ENCODE results near the gene TNFRSF21.

The TNFRSF21 gene

DNA sequence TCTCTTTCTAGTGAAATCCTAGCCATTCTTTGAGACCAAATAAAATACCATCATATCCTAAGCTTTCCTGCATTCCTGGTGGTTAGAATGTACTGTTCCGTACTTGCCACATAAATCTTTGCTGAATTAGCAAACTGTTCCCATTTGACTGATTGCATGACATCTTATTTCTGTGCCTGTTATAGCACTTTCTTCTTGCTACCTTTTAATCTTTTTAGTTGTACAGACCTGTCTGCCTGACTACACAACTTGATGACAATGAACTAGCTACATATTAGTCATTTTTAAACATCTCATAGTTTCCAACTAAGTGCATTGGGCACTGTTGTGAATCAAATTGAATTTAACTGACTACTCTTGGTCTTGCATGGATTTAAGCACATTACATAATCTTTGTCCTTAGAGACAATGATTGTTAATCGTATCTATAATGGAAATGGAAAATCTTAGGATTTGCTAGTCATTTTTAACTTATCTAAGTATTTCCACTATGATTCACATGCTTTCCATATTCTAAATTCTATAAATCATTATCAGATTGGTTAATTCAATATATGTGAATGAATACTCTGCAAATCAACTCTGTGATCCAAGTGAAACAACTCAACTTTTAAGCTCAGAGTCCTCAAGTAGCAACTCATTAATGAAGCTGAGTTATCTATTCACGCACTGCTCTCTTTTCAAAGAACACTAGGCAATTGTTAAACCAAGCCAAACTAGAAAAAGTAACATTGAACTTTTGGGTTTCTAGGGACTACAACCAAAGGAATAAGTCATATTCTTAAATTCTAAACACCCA, 109.0 kb downstream of the TNFRSF21 start:
- H3K4me2 ChIP-seq (ENCODE audit: insufficient read depth, low read length) = no peak overlapping the region
- no peaks in the 10 kb centered on the region for H3K9me3 ChIP-seq (ENCODE audit: insufficient read depth, low read length, severe bottlenecking)
- H3K4me3 ChIP-seq (ENCODE audit: low read depth in 1 of 2, low read length in 2 of 2) = no peak overlapping the region
- TF ChIP-seq, protein P1, sequence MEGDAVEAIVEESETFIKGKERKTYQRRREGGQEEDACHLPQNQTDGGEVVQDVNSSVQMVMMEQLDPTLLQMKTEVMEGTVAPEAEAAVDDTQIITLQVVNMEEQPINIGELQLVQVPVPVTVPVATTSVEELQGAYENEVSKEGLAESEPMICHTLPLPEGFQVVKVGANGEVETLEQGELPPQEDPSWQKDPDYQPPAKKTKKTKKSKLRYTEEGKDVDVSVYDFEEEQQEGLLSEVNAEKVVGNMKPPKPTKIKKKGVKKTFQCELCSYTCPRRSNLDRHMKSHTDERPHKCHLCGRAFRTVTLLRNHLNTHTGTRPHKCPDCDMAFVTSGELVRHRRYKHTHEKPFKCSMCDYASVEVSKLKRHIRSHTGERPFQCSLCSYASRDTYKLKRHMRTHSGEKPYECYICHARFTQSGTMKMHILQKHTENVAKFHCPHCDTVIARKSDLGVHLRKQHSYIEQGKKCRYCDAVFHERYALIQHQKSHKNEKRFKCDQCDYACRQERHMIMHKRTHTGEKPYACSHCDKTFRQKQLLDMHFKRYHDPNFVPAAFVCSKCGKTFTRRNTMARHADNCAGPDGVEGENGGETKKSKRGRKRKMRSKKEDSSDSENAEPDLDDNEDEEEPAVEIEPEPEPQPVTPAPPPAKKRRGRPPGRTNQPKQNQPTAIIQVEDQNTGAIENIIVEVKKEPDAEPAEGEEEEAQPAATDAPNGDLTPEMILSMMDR (IDR thresholded peaks at IDR 0.05; ENCODE audit: borderline replicate concordance, extremely low read depth, low read length, poor library complexity, severe bottlenecking) = no peak
- TF ChIP-seq EZH2 (IDR thresholded peaks at IDR 0.05; ENCODE audit: borderline replicate concordance, low read depth, low read length, severe bottlenecking) = no peak
- no peak for ATAC-seq (ENCODE audit: insufficient read depth, low read depth)
- no peak for DNase-seq
- no peaks in the 10 kb centered on the region for H3K27me3 ChIP-seq (ENCODE audit: insufficient read depth, low read length, poor library complexity)
- no peaks in the 10 kb centered on the region for H4K20me1 ChIP-seq (ENCODE audit: insufficient read depth, low read length)
- no peak overlapping the region for H3K9ac ChIP-seq (ENCODE audit: low read depth, low read length)
- H3K27ac ChIP-seq (ENCODE audit: low read length) = no peak overlapping the region
- H2AFZ ChIP-seq (ENCODE audit: low read depth, low read length) = no peak overlapping the region
- no peaks in the 10 kb centered on the region for H3K79me2 ChIP-seq (ENCODE audit: insufficient read depth, low read length)
- H3K4me1 ChIP-seq (ENCODE audit: insufficient read depth, low read length) = peaks cover 41% of the 10 kb centered on the region
- H3K36me3 ChIP-seq (ENCODE audit: insufficient read depth, low read length) = no peaks in the 10 kb centered on the region

DNA sequence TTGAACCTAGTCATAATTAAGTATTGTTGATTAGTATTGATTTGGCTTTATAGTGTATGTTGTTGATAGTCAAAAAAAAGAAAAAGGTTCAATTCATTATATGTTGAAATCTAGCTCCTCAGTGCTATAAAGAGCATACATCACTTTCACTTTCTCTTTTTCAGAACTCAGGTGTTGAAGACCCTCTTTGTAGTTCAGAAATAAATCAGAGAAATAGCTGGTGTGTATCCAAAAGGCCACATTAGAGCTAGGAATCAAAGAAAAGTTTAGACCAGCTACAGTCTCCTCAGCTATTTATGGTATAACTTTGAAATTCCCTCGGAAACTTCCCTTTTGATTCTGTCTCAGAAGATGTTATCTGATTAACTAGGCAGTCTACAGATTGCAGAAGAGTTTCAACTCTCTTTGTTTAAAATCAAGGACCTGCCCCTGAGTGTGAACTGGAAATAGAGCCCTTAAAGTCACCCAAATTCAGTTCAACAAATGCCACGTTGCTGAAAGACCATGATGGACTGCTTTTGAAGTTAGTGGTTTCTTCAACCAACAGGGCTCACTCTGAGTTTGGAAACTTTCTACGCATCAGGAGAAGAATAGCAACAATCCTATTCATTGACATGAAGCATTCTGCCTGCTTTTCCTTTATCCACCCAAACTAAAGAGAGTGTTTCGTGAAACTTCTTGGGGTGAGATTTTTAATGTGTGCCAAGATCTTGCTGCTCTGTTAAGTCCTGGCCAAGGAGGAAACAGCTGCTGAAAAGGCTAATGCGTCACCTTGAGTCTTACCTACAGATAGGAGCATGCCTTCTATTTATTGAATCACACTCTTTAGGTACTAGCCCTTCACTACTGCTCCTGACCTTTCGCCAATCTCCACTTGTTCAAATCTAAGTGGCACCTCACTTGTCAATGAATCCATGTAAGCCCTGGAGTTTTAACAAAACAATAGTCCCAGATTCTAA, 111.7 kb downstream of the TNFRSF21 start:
- H3K4me1 ChIP-seq (ENCODE audit: insufficient read depth, low read length) = peaks cover 20% of the 10 kb centered on the region
- H3K79me2 ChIP-seq (ENCODE audit: insufficient read depth, low read length) = no peaks in the 10 kb centered on the region
- no peaks in the 10 kb centered on the region for H3K9me3 ChIP-seq (ENCODE audit: insufficient read depth, low read length, severe bottlenecking)
- peak overlapping the region; percentile 40 for H2AFZ ChIP-seq (ENCODE audit: low read depth, low read length)
- H4K20me1 ChIP-seq (ENCODE audit: insufficient read depth, low read length) = no peaks in the 10 kb centered on the region
- H3K4me3 ChIP-seq (ENCODE audit: low read depth in 1 of 2, low read length in 2 of 2) = peak overlapping the region; percentile 1 to 22; a peak in 3 of 4 replicates
- no peak for TF ChIP-seq EZH2 (IDR thresholded peaks at IDR 0.05; ENCODE audit: borderline replicate concordance, low read depth, low read length, severe bottlenecking)
- TF ChIP-seq, protein P1 (IDR thresholded peaks at IDR 0.05; ENCODE audit: borderline replicate concordance, extremely low read depth, low read length, poor library complexity, severe bottlenecking) = no peak
- H3K36me3 ChIP-seq (ENCODE audit: insufficient read depth, low read length) = no peaks in the 10 kb centered on the region
- ATAC-seq (ENCODE audit: insufficient read depth, low read depth) (peak; percentile 94), DNase-seq (no peak)
- no peaks in the 10 kb centered on the region for H3K27me3 ChIP-seq (ENCODE audit: insufficient read depth, low read length, poor library complexity)
- peak overlapping the region; percentile 47 for H3K27ac ChIP-seq (ENCODE audit: low read length)
- peak overlapping the region; percentile 3; the same call in 1 of the 2 replicates for H3K9ac ChIP-seq (ENCODE audit: low read depth, low read length)
- peak overlapping the region; percentile 58 for H3K4me2 ChIP-seq (ENCODE audit: insufficient read depth, low read length)

DNA sequence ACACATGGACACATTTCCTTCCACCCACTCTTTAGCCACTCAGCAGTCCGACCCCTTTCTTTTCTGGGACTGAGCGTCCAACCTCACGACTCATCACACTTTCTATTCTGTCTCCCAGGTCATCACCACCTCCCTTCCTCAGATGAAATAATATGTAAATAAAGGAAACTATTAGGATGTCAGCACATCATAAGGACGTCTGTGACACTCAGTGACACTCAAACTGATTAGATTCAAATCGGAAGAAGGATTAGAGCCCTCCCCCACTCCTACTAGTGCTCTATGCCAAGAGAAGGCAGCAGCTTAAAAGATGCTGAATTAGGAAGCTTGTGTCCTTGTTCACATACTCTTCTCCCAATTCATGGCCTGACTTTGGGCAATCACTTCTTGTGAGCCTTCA, 113.6 kb downstream of the TNFRSF21 start:
- Histone ChIP-seq H3K36me3 (ENCODE audit: insufficient read depth, low read length) (no peaks in the 10 kb centered on the region), H3K4me1 (ENCODE audit: insufficient read depth, low read length) (peaks cover 14% of the 10 kb centered on the region), H3K27ac (ENCODE audit: low read length) (no peak overlapping the region), H4K20me1 (ENCODE audit: insufficient read depth, low read length) (no peaks in the 10 kb centered on the region), H3K4me3 (ENCODE audit: low read depth in 1 of 2, low read length in 2 of 2) (no peak overlapping the region), H2AFZ (ENCODE audit: low read depth, low read length) (no peak overlapping the region), H3K9me3 (ENCODE audit: insufficient read depth, low read length, severe bottlenecking) (no peaks in the 10 kb centered on the region), H3K4me2 (ENCODE audit: insufficient read depth, low read length) (no peak overlapping the region), H3K79me2 (ENCODE audit: insufficient read depth, low read length) (no peaks in the 10 kb centered on the region), H3K27me3 (ENCODE audit: insufficient read depth, low read length, poor library complexity) (no peaks in the 10 kb centered on the region), H3K9ac (ENCODE audit: low read depth, low read length) (no peak overlapping the region)
- no peak for ATAC-seq (ENCODE audit: insufficient read depth, low read depth)
- DNase-seq = no peak
- TF ChIP-seq EZH2 (IDR thresholded peaks at IDR 0.05; ENCODE audit: borderline replicate concordance, low read depth, low read length, severe bottlenecking) = no peak
- TF ChIP-seq, protein P1 (IDR thresholded peaks at IDR 0.05; ENCODE audit: borderline replicate concordance, extremely low read depth, low read length, poor library complexity, severe bottlenecking) = no peak

Measured in DND-41 (cell line).